Neuron (in vitro differentiated cells): Measurements from ENCODE around the gene SELENOM.
"Not testable (repeated sequence)": the region's sequence is repeated elsewhere in the genome, so short reads cannot be mapped to it uniquely, and the experiment has no call there.

ENCODE experiments used
- H2AFZ ChIP-seq: one replicate; pipeline ENCODE4 v1.6.1; 2013; ENCODE audit warnings: low read depth, mild to moderate bottlenecking, inconsistent platforms, low read length, moderate library complexity
- H3K27me3 ChIP-seq: one replicate; pipeline ENCODE4 v1.6.1; 2013; ENCODE audit warnings: low read length; ENCODE audit not compliant: insufficient read depth
- H3K36me3 ChIP-seq: one replicate; pipeline ENCODE4 v1.6.1; 2013; ENCODE audit warnings: low read length; ENCODE audit not compliant: insufficient read depth
- H3K4me1 ChIP-seq: one replicate; pipeline ENCODE4 v1.6.1; 2013; ENCODE audit warnings: low read length; ENCODE audit not compliant: insufficient read depth
- H3K4me3 ChIP-seq: 2 replicates; pipeline ENCODE4 v1.5.1; 2013; ENCODE audit warnings: mild to moderate bottlenecking, low read length, moderate library complexity
- H3K9me3 ChIP-seq: one replicate; pipeline ENCODE4 v1.6.1; 2013; ENCODE audit warnings: low read length

The SELENOM gene

DNA sequence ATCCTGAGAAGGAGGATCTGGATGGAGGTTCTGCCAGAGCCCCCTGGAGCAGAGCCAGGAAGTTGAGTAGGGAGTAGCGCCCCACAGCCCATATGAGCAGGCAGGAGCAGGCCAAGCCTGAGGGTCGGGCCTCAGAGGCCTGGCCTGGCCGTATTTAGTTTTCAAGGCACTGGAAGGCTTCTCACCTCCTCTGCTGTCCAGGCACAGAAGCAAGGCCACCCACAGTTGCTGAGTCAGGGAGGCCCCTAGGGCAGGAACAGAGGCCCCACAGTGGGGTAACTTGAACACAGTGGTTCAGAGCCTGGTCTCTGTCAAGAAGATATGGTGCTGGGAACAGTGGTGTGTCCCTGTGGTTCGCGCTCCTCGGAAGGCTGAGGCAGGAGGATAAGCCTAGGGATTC is 47.7 kb downstream of the SELENOM start:
- H3K9me3 ChIP-seq, H3K36me3 ChIP-seq, H3K27me3 ChIP-seq, H2AFZ ChIP-seq, H3K4me3 ChIP-seq: not testable (repeated sequence)
- peaks cover 10% of the 10 kb centered on the region for H3K4me1 ChIP-seq

DNA sequence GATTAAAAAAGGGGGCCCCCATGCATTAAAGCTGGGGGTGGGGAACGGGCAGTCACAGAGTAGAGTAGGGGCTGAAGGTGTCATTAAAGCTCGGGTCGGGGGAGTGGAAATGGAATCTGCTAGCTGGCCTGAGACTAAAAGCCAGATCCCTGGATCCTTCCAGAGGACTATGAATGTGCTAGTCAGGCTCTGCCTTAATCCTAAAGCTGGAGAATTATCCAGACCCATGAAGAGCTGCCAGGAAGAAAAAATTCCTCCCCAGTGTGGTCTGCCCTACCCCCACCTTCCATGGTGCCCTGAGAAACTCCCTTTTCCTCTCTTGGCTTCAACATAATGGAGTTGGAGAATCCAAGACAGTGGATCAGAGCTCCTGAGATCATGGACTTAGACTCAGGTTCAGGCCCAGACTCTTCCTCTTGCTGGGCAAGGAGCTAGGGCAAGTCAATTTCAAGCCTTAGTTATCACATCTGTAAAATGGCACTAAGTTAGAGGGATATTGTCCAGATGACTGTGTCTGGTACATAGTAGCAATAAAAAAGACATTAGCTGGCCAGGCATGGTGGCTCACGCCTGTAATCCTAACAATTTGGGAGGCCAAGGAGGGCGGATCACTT is 50.3 kb downstream of the SELENOM start:
- Histone ChIP-seq H3K27me3 (no peaks in the 10 kb centered on the region), H3K4me1 (peaks cover 10% of the 10 kb centered on the region), H3K36me3 (no peaks in the 10 kb centered on the region), H3K4me3 (no peak overlapping the region), H2AFZ (no peak overlapping the region), H3K9me3 (no peaks in the 10 kb centered on the region)

DNA sequence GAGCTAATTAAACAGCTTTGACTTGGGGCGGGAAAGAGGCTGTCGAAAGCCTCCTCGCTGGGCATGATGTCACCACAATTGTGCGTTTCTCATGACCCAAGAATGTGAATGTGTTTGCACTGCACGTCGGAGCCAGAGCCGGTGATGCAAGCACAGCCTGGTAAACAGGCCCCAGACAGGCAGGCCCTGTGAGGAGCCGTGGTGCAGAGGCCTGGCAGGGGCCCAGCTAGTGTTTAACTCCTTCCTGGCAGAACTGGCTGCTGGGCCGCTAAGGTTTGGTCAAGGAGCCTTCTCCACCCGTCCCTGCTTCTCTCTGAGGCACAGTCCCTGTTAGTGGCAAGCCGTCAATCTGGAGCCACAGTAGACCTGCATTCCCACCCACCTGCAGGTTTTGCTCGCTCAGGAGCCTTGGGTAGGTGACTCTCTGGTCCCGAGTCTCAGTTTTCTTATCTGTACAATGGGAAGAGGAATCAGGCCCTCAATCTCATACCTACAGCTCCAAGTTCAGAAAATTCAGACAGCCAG is 51.7 kb downstream of the SELENOM start:
- Histone ChIP-seq H3K4me1 (peaks cover 10% of the 10 kb centered on the region), H3K4me3 (no peak overlapping the region), H3K27me3 (no peaks in the 10 kb centered on the region), H3K36me3 (no peaks in the 10 kb centered on the region), H2AFZ (peak overlapping the region; percentile 85), H3K9me3 (no peaks in the 10 kb centered on the region)

DNA sequence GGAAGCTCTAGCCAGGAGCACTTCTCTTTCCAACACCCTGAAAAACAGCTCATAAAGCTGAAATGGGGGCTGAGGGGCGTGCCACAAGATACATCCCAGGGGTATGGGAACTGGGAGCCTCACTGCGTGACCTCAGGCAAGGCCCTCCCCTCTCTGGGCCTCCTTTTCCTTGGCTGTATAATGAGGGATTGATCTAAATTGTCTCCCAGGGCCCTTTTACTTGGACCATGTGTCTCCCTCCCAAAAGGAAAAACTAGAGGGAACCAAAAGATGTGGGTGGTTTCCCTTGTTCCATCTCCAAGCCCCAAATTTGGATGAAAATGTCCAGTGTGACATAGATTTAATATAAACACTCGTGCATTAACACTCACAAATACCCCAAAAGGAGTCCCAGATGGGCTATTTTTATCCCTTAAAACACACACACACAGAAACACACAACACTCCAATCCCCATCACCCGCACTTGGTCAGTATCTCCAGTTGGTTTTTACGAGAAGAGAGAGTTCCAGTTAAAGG is 52.2 kb downstream of the SELENOM start:
- peak overlapping the region; percentile 85 for H2AFZ ChIP-seq
- H3K4me1 ChIP-seq = peaks cover 10% of the 10 kb centered on the region
- H3K36me3 ChIP-seq = no peaks in the 10 kb centered on the region
- H3K9me3 ChIP-seq = no peaks in the 10 kb centered on the region
- no peak overlapping the region for H3K4me3 ChIP-seq
- H3K27me3 ChIP-seq = no peaks in the 10 kb centered on the region
